HG02588 (cell line): ENCODE measurements around the gene PRPF19.

Experiments
- ATAC-seq: cut with Tn5 transposase; IDR thresholded peaks from one replicate; pipeline ENCODE4 v1.9.1; 2021; ENCODE audit warnings: mild to moderate bottlenecking, moderate library complexity; ENCODE audit not compliant: unreplicated experiment

The PRPF19 gene

DNA sequence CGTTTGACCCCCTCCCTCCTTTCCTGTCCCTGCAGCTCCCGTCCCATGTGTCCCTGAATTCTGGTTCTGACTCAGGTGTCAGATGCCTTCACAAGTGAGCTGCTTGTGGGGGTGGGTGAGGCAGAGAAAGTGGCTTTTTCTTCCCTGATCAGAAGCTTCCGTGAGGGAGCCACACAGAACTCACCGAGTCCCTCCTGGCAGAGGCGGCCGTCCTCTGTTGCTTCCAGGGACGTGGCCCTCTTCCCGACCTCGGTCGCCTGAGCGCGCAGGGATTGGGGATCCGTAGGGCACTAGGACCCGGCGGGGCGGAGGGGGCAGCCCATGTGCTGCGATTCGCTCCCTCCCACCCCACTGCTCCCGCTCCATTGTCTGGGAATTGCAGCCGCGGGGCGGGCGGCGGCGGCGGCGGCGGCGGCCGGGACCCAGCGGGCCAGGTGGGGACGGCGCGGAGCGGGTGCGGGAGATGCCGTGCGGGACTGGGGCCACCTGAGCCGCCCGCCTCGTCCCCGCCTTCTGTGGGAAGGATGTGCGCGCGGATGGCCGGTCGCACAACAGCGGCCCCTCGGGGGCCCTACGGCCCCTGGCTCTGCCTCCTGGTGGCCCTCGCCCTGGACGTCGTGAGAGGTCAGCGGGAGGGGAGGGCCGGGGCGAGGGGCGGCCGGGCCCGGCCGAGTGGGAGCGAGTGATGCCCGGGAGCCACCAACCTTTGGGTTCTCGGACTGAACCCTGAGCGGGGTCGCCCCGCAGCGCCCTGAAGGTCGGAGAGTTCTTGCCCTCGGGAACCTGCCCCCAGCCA, 17.9 kb upstream of the PRPF19 start, which contains the start of gene TMEM132A:
TMEM132A (plus strand) TSS at position 351 of the 796 bp plus-strand sequence; CDS start at position 525, 174 bp downstream.
- no peak for ATAC-seq

DNA sequence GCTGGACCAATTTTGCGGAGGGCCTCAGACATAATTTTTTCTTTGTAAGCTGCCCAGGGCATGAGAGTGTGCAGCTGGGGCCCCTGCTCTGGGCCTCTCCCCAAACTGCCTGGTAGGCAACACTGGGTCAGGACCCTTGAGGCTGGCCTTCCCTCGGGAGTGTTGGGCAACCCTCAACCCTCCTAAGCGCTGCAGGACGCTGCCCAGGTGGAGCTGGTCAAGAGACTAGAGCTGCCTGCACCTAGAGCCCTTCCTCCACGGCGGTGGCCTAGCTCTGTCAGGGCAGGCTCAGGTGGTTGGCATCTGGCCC, 17.4 kb upstream of the PRPF19 start:
- ATAC-seq, result no peak

DNA sequence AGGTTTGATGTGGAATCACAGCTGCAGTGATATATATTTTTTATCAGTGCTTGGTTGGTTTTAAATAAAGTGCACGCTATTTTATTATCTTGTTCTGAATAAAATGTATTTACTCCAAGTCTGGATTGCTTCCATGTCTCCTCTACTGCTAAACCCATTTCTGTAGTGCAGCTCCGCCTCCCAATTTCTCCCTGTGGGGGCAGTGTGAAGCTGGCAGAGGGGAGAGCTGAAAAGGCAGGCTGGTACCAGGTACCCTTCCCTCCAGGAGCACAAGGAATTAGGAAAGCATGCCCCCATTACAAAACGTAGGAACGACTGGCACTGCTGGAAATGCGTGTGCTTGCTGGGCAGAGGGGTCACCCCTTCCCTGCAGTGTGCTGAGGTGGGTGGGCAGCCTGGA, 16.9 kb upstream of the PRPF19 start:
- no peak for ATAC-seq

DNA sequence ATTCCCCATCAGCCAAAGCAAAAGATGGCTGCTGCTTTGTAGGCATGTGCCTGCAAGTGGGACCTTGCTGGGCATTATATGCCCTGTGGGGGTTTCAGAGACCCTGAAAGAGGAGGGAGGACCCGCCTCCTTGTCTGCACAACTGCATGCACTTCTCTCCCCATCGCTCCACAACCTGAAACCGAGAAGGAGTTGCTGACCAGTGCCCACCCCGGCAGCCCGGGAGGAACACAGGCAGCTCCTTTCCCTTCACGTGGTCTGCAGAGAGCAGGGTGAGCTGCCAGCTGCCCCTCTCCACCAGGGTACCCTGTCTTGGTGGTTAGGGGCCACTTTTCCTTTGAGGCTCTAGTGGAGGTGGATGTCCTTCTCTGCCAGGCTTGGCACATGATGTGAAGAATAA, 16.5 kb upstream of the PRPF19 start:
- no peak for ATAC-seq

DNA sequence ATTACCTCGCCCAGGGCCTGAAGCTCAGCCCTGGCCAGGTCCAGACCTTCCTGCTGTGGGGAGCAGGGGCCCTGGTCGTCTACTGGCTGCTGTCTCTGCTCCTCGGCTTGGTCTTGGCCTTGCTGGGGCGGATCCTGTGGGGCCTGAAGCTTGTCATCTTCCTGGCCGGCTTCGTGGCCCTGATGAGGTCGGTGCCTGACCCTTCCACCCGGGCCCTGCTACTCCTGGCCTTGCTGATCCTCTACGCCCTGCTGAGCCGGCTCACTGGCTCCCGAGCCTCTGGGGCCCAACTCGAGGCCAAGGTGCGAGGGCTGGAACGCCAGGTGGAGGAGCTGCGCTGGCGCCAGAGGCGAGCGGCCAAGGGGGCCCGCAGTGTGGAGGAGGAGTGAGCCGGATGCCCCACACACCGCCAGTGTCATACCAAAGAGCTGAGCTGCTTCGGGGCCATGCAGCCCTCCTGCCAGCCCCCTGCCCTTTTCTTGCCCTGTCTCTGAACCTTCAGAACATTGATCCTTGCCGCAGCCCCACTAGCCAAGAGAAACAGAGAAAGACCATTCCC, 15.5 kb upstream of the PRPF19 start:
- ATAC-seq, result no peak

DNA sequence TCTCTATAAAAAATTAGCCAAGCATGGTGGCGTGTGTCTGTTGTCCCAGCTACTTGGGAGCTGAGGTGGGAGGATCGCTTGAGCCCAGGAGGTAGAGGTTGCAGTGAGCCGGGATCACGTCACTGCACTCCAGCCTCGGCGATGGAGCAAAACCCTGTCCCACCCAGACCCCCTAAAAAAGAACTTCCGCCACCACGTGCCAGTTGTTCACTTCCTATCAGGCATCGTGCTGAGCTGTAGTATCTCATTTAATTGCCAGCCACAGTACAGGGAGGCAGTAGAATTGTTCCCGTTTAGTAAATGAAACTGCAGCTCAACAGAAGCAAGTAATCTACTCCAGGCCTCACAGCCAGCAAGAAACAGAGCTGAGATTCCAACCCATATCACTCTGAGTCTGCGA, 14.9 kb upstream of the PRPF19 start:
- no peak for ATAC-seq

DNA sequence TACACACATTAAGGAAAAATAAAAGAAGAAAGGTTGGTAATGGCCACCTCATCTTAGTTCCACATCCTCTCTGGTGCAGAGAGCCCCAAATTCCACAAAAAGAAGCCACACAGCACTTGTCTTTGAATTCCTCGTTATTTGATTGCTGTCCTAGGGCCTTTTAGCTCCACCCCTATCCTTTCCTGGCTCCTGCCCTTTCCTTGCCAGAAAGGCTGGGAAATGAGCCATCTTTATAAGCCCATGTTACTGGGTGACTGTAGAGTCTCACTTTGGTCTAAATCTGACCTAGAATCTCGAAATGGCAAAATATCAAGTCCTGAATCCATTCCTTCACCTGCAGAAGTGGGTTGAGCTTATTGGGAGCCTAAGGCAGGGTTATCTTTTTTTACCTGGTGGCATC, 13.6 kb upstream of the PRPF19 start:
- ATAC-seq, result no peak

DNA sequence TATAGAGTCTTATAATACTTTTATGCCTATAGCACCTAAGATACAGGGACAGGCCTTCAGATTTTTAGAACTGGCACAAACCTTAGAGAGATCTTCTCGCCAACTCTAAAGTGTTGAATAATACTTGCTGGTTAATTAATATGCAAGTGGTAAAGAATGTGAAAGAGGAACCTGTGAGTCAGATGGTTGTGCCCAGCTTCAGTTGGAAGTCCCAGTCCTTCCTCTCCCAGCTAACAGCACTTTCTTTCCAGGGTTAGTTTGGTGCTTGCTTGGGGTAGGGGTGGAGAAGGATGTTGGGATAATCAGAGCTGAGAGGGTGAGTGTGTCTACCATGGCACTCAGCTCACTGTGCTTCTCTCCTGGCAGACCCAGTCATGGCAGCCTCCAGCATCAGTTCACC, 12.9 kb upstream of the PRPF19 start:
- ATAC-seq, result no peak

DNA sequence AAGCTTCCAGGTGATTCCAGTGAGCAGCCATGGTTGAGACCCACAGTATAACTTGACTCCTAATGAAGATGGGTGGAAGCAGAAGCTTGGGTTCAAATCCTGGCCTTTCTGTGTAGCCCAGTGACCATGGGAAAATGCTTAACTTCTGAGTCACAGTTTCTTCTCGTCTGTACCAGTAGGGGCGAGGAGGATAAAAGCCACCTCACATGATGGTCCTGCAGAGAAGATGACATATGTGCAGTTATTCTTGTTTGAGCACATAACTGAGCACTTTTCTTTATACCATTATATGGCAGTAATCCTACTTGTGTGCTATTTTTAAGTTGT, 12.5 kb upstream of the PRPF19 start:
- no peak for ATAC-seq

DNA sequence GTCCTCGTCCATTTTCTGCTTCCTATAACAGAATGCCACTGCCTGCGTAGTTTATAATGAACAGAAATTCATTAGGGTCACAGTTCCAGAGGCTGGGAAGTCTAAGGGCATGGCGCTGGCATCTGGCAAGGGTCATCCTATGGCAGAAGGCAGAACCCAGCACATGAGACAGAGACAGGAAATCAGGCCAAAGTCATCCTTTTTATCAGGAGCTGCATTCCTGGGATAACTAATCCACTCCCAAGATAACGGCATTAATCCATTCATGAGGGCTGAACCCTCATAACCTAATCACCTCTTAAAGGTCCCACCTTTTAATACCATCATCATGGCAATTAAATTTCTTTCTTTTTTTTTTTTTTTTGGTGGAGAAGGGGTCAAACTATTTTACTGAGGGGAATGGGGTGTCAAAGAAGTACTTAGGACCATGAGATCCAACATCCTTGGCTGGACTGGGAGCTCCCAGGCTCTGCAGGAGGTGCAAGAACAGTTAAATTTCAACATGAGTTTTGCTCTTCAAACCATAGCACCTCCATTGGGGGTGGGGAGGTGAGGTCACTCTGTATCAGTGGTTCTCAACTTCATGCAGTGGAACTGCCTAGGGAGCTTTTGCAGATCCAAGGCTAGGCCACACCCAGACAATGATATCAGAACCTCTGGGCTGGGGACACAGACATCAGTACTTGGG, 12.0 kb upstream of the PRPF19 start:
- ATAC-seq, result no peak

DNA sequence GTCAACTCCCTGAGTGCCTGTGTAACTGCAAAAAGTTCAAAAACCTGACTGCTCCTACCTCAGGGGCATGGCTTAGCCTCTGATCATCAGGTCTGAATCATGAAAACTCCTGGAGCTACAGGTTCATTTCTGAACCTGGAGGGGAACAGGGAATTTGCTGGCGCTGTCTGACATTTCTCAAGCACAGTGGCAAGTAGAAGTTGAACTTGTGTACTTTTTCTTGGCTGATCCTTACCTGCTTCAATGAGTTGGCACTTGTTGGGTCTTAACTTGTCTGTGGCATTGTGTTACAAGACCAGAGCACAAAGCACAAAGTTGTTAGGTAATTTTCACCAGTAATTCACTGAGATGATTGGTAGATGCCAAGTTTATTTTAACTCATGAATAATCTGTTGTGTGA, 10.9 kb upstream of the PRPF19 start:
- no peak for ATAC-seq

DNA sequence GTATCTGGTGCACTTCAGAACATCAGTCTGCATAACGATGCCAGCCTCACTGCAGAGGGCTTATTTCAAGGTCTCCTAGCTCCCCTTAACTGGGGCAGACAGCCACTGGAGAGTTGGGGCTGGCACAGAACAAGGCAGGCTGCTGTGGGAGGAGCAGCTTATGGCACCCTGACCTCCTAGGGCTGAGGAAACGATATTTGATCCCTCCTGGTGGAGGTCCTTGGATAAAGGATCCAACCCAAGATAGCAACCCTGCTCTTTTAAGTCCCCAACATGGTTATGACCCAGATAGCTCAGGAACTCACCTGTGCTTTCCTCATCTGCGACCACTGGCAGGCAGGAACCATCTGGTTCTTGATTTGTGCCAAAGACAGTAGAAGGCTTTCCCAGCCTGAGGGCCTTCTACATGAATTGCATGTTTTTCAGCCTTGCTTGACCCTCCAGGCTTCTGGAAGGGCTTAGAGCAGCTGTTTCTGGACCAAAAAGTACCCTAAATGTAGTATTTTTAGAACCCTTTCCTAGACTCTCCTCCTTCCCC, 10.4 kb upstream of the PRPF19 start:
- ATAC-seq, result no peak

DNA sequence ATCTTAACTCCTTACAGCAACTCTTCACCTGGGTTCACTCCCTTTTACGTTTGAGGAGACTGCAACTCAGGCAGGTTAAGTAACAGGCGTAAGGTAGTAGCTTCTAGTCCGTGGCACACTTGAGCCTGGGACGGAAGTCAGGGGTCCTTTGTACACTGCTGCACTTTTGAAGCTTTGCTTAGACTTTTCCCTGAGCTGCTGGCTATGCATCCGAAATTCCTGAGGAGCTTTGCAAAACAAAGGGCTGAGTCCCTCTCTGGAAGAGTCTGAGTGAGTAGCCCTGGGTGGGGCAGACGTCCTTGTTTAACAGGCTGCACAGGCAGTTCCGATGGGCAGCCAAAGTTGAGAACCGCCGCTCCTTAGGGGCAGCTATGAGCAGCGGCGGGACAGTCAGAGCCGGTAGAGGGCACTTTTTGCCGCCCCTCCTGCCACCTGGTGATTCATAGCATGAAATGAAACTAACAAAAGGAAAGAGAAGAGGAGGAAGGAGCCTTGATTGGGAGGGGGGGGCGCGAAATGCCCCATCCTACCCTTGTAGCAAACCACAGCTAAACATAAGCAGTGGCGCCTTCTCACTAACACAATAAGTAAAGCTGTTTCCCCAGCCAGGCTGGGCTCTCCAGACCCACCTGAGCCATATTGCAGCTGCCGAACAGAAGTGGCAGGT, 9.0 kb upstream of the PRPF19 start:
- ATAC-seq, result peak; percentile 44

DNA sequence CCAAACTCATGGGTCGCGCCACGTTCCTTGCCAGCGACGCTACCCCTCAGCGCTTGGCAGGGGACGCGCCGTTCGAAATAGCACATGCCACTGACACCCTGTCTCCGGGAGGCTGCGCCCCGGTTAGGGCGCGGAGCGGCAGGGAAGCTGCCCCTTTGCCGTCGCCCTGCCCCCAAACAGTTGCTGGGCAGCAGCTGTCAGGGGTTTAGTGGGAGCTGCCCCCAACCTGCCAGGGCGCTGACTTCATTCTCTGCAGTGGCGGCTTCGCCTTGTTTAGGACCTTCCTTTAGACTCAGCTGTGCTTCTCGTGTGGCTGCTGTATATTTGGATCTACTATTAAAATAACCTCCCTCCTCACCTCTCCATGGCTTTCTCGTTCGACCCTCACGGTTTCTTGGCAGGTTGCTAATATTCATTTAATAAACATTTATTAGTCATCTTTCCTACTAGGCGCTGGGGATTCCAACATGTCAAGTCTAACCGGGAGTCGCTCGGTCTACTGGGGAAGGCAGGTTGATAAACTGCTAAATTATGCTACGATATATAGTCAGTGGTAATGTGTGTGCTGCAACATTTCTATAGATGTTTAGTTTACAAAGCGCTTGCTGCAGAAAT, 8.4 kb upstream of the PRPF19 start:
- ATAC-seq, result peak; percentile 1

DNA sequence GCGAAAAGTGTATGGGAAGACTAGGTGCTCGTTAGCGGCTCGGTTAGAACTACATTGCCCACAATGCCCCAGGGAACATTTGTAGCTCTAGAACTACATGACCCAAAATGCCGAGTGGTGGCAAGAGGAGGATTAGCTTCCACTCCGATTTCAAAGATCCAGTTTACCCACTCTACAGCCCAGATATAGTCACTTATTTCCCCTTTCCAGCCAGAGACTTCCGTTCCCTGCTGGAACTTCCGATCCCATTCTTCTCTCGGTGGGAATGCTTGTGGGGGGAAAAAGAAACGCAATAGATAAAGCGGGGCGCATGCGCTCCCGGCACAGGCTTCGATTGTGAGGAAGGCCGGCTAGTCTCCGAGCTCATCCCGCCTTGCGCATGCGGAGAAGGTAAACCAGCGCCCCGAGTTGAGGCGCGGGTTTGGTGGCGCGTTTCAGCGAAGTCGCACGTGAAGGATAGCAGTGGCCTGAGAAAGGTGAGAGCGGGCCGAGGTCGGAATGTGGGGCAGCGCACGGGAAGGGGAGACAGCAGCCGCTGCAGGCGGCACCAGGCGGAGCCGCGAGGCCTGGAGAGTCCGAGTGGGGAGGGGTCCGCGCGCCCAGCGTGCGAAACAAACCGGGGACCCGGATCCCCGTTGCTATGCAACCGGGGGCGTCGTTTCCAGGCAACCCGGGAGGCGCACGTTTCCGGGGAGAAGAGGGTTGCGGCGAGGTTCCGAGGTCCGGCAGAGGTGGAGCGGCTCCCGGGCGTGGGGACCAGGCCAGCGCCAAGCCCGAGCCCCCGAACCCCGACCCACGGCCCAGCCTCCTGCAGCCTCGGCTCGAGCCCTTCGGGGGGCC, 7.6 kb upstream of the PRPF19 start, which contains the start of gene TMEM109:
TMEM109 (plus strand) TSS at position 366 of the 840 bp plus-strand sequence. CDS start 5,536 bp downstream, outside the sequence.
- peak; percentile 43 for ATAC-seq

DNA sequence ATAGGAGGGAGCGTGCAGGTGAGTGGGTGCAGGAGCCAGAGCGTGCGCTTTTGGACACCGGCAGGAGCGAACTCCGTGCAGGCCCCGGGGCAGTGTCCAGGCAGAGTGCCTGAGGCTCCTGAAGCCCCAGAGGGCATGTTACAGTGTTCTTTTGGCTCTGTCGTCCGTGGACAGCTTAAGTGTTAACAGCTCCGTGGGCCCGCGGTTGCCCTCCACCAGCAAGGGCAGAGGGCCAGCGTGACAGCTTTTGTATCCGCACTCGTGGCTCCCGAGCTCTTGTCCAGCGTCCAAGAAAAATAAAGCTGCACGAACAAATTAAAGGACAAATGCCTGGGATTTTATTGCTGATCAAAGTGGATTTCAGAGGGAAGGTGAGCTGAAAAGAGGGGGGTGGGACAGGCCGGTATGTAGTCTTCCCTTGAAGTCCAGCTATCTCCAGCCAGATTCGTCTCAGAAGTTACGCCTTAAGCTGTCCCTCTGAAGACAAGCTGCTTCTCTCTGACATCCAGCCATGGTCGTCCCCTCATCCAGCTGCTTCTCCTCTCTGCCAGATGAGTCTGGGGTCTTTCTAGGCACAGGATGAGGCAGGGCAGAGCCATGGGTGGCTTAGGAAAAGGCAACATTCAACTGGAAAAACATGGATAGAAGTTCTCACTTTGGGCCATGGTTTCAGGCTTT, 6.6 kb upstream of the PRPF19 start:
- no peak for ATAC-seq

DNA sequence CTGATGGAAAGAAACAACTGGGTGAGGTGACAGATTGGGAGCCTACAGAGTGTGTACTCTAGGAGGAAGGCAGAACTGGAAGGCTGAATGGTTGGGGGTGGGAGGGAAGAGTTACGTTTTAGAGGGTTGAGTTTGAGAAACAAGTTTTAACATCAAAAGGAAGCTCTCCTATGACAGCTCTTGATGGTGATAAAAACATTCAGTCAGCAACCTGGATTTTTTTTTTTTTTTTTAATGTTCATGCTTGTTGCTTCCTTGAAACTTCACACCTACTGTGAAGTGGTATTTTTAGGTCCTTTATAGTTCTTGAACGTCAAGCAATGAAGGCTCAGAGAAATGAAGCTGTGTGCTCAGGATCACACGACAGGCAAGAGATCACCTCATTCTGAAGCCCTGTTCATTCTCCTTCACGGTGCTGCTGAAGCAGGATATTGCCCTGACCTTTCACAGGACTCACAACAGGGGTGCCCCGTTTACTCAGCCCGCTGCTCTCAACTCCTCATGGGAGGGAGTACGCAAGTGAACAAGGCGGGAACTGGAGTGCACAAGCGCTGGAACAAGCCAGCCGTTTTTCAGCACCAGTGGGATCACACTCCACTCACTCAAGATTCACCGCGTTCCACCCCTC, 6.0 kb upstream of the PRPF19 start:
- ATAC-seq, result no peak

DNA sequence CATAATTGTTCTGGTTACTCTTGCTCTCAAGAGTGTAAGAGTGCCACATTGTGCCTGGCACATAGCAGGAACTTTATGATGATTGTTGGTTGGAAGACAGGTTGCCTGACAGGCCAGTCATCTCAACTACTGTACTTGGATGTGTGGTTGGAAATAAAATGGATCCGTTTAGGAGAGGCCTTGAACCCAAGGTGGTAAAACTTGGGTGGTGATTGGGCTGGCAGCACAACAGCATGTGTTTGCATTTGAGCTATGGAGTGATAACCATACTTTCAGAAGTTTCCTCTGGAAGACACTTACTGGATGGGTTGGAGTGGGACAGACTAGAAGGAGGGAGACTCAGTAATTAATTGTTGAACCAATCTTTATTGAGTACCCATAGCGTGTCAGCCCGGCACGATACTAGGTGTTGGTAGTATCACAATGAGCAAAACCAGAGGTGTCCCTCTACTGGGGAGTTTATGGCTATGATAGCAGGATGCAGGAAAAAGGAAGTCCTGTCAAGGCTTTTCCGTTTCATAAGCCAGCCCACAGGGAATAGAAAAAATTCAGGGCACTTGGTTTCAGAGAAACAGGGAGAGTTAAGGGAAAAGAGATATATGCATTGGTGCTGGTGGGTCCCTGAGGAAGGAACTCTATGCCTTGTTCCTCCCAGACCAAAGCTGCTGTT, 4.5 kb upstream of the PRPF19 start:
- no peak for ATAC-seq

DNA sequence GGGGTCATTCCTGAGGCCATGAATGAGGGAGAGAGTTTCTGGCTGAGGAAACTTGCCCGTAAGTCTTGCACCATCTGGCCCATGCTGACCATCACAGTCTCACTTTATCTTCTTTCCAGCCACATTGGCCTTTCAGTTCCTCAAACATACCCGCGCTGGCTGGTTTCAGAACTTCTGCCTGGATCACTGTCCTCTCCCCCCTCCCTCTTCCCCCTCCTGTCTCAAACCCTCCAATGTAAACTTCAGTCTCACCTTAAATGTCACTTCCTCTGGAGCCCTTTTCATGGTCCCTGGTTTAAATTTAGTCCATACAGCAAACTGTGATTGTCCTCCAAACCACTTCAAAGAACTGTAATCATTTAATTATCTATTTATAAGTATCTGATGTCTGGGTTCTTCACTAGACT, 3.9 kb upstream of the PRPF19 start:
- peak; percentile 34 for ATAC-seq
